ENCODE results near the gene SPNS3. TPM values are rescaled to one million over a fixed set of nuclear protein-coding genes. Genes with fewer than 3 reads are reported as not detected.

Gene SPNS3
- total RNA-seq: 10 to 100 TPM; 10.1 to 10.2 TPM

DNA sequence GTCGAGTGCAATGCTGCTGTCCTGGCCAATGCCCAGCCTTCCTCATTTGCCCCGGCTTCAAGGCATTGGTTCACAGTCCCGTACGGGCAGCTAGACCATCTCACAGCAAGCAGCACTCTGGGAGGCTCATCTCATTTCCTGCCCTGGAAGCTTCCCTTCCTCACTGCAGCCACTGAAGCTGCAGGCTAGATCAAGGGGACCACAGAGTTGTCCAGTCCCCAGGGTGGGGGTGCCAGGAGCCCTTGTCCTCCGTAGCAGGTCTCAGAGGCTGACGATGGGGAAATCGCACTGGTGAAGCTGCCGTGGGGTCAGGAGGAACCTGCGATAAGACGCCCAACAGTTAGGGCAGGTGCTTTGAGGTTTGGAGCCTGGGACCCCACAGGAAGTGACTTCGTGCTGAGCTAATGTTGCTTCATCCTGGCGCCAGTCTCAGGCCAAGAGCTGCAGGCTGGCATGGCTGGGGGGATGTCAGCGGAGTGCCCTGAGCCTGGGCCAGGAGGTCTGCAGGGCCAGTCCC, at the start of gene SPNS3:
TSS of gene SPNS3 (plus strand) at position 426 of the 517 bp plus-strand sequence. CDS start at position 454, 28 bp downstream.

GRCh38 chr17:4498461-4499397, 65.0 kb downstream of the SPNS3 start, which contains the start of gene SPNS2:
Gene SPNS2 (plus strand): TSS chr17:4498881. CDS start chr17:4499048, 167 bp downstream.

Other genes with a start within 250 kb of the SPNS3 start
- gene ANKFY1, start 170.0 kb upstream of the SPNS3 start, total RNA-seq: 10 to 100 TPM; 63.3 to 67.6 TPM
- 10 to 100 TPM; 56.8 to 58.6 TPM for gene UBE2G1, start 67.3 kb upstream of the SPNS3 start, total RNA-seq
- under 1 TPM; 0.28 to 0.53 TPM for gene SPNS2, start 64.9 kb downstream of the SPNS3 start, total RNA-seq
- gene MYBBP1A, start 121.4 kb downstream of the SPNS3 start, total RNA-seq: 10 to 100 TPM; 59.6 to 61.3 TPM
- gene GGT6, start 126.6 kb downstream of the SPNS3 start, total RNA-seq: not detected
- gene SMTNL2, start 150.6 kb downstream of the SPNS3 start, total RNA-seq: not detected
- not detected for gene ALOX15, start 207.7 kb downstream of the SPNS3 start, total RNA-seq

Measured in activated naive CD4-positive, alpha-beta T cell treated with anti-CD3 and anti-CD28 coated beads, Interleukin-2, amount 10 ng/mL, durations not matched to agents 5 hours and 36 hours (primary cell).